HG03571 (cell line): ENCODE measurements around the gene QKI.
"Not testable (repeated sequence)": the region's sequence is repeated elsewhere in the genome, so short reads cannot be mapped to it uniquely, and the experiment has no call there.

ENCODE experiments used
- ATAC-seq: cut with Tn5 transposase; IDR thresholded peaks from one replicate; pipeline ENCODE4 v1.9.1; 2021; ENCODE audit not compliant: unreplicated experiment

QKI gene

GRCh38 chr6:163572612-163573011, 158.1 kb downstream of the QKI start:
- ATAC-seq, result no peak

GRCh38 chr6:163573503-163574179, 159.1 kb downstream of the QKI start:
- no peak for ATAC-seq

GRCh38 chr6:163576114-163576513, 161.6 kb downstream of the QKI start:
- ATAC-seq, result no peak

GRCh38 chr6:163577404-163577803, 162.9 kb downstream of the QKI start:
- ATAC-seq, result no peak

- ATAC-seq, result no peak
Measured at GRCh38 chr6:163579111-163579879, 164.8 kb downstream of the QKI start.

GRCh38 chr6:163579880-163580295, 165.4 kb downstream of the QKI start:
- ATAC-seq, result no peak

GRCh38 chr6:163580311-163581030, 166.0 kb downstream of the QKI start:
- ATAC-seq, result no peak

GRCh38 chr6:163583558-163583957, 169.0 kb downstream of the QKI start:
- ATAC-seq, result no peak

GRCh38 chr6:163585932-163586437, 171.5 kb downstream of the QKI start:
- no peak for ATAC-seq

GRCh38 chr6:163586888-163587287, 172.4 kb downstream of the QKI start:
- ATAC-seq, result no peak

GRCh38 chr6:163588220-163588919, 173.9 kb downstream of the QKI start:
- ATAC-seq, result no peak

GRCh38 chr6:163589387-163589786, 174.9 kb downstream of the QKI start:
- no peak for ATAC-seq

GRCh38 chr6:163590132-163590531, 175.6 kb downstream of the QKI start:
- ATAC-seq, result not testable (repeated sequence)

- no peak for ATAC-seq
Measured at GRCh38 chr6:163592872-163593271, 178.4 kb downstream of the QKI start.

- ATAC-seq, result no peak
Measured at GRCh38 chr6:163596174-163596573, 181.7 kb downstream of the QKI start.

- no peak for ATAC-seq
Measured at GRCh38 chr6:163599136-163599535, 184.6 kb downstream of the QKI start.

GRCh38 chr6:163599684-163600083, 185.2 kb downstream of the QKI start:
- ATAC-seq, result no peak

GRCh38 chr6:163600331-163600730, 185.8 kb downstream of the QKI start:
- ATAC-seq, result no peak

GRCh38 chr6:163600781-163601180, 186.3 kb downstream of the QKI start:
- ATAC-seq, result no peak

- ATAC-seq, result no peak
Measured at GRCh38 chr6:163602851-163603250, 188.3 kb downstream of the QKI start.

- ATAC-seq, result no peak
Measured at GRCh38 chr6:163603395-163603794, 188.9 kb downstream of the QKI start.
